ENCODE data around the gene TTLL8.

DNA sequence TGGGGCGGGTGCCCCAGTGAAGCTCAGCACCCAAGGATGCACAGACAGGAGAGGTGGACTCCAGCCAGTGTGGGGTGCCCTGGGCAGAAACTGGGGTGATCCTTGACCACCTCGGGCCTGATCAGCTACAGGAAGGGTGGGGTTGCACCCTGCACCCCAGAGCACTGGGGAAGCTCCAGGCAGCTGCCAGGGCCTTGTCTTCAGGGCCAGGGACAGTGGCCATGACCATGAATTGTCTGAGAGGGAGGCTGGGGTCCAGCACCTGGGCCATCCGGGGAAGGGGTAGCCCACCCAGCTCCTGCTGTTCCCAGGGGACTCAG lies 63.1 kb downstream of the TTLL8 start:
- TF ChIP-seq FOXK2 (IDR thresholded peaks at IDR 0.05) (no peak), ARNT (IDR thresholded peaks at IDR 0.05) (no peak), BHLHE40 (IDR thresholded peaks at IDR 0.05; ENCODE audit: borderline replicate concordance) (no peak), L3MBTL2 (conservative IDR thresholded peaks at IDR 0.05) (no peak), FOXA1 (IDR thresholded peaks at IDR 0.05) (no peak)
